SU-DHL-6 (cell line): ENCODE data around the gene FKBP15.

ENCODE experiments used
- EZH2phosphoT487 ChIP-seq: fragments of 200-600 bp; sonication (generic), shearing (Covaris generic); conservative IDR thresholded peaks from 2 replicates; pipeline ENCODE4 v1.6.1; 2018; ENCODE audit warnings: mild to moderate bottlenecking, antibody characterized with exemption, low read length, moderate library complexity, mixed read lengths
- TF ChIP-seq, protein P1 (sequence below): fragments of 200-600 bp; sonication (generic); IDR thresholded peaks from one replicate; pipeline ENCODE4 v1.5.1; 2017; ENCODE audit warnings: antibody characterized with exemption, mild to moderate bottlenecking, low read length, moderate library complexity; ENCODE audit not compliant: insufficient read depth, poor library complexity, severe bottlenecking

DNA sequence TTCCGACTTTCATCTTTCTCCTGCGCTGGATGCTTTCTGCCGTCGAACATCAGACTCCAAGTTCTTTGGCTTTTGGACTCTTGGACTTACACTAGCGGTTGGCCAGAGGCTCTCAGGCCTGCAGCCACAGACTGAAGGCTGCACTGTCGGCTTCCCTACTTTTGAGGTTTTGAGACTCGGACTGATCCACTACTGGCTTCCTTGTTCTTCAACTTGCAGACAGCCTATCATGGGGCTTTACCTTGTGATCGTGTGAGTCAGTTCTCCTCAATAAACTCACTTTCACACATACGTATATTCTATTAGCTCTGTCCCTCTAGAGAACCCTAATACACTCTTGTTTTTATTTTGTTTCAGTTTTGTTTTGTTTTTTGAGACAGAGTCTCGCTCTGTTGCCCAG, 10.3 kb downstream of the FKBP15 start:
- TF ChIP-seq, protein P1, sequence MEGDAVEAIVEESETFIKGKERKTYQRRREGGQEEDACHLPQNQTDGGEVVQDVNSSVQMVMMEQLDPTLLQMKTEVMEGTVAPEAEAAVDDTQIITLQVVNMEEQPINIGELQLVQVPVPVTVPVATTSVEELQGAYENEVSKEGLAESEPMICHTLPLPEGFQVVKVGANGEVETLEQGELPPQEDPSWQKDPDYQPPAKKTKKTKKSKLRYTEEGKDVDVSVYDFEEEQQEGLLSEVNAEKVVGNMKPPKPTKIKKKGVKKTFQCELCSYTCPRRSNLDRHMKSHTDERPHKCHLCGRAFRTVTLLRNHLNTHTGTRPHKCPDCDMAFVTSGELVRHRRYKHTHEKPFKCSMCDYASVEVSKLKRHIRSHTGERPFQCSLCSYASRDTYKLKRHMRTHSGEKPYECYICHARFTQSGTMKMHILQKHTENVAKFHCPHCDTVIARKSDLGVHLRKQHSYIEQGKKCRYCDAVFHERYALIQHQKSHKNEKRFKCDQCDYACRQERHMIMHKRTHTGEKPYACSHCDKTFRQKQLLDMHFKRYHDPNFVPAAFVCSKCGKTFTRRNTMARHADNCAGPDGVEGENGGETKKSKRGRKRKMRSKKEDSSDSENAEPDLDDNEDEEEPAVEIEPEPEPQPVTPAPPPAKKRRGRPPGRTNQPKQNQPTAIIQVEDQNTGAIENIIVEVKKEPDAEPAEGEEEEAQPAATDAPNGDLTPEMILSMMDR: no peak
- TF ChIP-seq EZH2phosphoT487: no peak
